Measurements from ENCODE around the gene LCN12.
"Not testable (repeated sequence)": the region's sequence is repeated elsewhere in the genome, so short reads cannot be mapped to it uniquely, and the experiment has no call there.

DNA sequence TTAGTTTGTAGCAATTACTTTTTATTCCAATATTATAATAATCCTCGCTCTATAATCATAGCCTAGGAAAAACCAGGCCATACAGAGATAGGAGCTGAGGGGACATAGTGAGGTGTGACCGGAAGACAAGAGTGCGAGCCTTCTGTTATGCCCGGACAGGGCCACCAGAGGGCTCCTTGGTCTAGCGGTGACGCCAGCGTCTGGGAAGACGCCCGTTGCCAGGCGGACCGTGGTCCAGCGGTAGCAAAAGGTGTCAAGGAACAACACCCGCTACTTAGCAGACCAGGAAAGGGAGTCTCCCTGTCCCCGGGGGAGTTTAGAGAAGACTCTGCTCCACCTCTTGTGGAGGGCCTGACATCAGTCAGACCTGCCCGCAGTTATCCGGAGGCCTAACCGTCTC lies 52.2 kb downstream of the LCN12 start:
- TF ChIP-seq, protein P1, sequence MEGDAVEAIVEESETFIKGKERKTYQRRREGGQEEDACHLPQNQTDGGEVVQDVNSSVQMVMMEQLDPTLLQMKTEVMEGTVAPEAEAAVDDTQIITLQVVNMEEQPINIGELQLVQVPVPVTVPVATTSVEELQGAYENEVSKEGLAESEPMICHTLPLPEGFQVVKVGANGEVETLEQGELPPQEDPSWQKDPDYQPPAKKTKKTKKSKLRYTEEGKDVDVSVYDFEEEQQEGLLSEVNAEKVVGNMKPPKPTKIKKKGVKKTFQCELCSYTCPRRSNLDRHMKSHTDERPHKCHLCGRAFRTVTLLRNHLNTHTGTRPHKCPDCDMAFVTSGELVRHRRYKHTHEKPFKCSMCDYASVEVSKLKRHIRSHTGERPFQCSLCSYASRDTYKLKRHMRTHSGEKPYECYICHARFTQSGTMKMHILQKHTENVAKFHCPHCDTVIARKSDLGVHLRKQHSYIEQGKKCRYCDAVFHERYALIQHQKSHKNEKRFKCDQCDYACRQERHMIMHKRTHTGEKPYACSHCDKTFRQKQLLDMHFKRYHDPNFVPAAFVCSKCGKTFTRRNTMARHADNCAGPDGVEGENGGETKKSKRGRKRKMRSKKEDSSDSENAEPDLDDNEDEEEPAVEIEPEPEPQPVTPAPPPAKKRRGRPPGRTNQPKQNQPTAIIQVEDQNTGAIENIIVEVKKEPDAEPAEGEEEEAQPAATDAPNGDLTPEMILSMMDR (IDR thresholded peaks at IDR 0.05) = peak in 2 of 3 experiments; percentile 34 to 53
- TF ChIP-seq POLR2A (IDR thresholded peaks at IDR 0.05) = not testable (repeated sequence)
